Activated CD4-positive, alpha-beta T cell treated with anti-CD3 and anti-CD28 coated beads, Interleukin-10, Interleukin-2, amounts not matched to agents 100 ng/mL and 50 ng/mL, durations not matched to agents 16 hours and 8 hours (primary cell): ENCODE measurements around the gene CKAP4.

Experiments
- DNase-seq: peaks from one replicate; pipeline ENCODE4 v3.0.0-alpha.2; 2020

Gene CKAP4

GRCh38 chr12:106193394-106194215 is 54.2 kb downstream of the CKAP4 start:
- no peak for DNase-seq

GRCh38 chr12:106192659-106193393 is 55.0 kb downstream of the CKAP4 start:
- no peak for DNase-seq

- DNase-seq = no peak
Measured at GRCh38 chr12:106190581-106190980, 57.2 kb downstream of the CKAP4 start.

- DNase-seq = no peak
Measured at GRCh38 chr12:106189341-106189740, 58.5 kb downstream of the CKAP4 start.

GRCh38 chr12:106188256-106188655 is 59.6 kb downstream of the CKAP4 start:
- DNase-seq = no peak
